GM12865 (cell line): ENCODE results near the gene PRR20B.
"Not testable (repeated sequence)": the region's sequence is repeated elsewhere in the genome, so short reads cannot be mapped to it uniquely, and the experiment has no call there.

ENCODE experiments used
- DNase-seq: peaks from one replicate; pipeline ENCODE4 v3.0.0; 2010; ENCODE audit warnings: low read depth
- H3K4me3 ChIP-seq: 2 replicates; pipeline ENCODE4 v1.5.1; 2011; ENCODE audit warnings: mild to moderate bottlenecking, low read depth, low read length, control low read depth
- CTCF ChIP-seq: IDR thresholded peaks from 2 replicates; pipeline ENCODE4 v1.5.1; 2011; ENCODE audit warnings: low read length, control low read depth, low read depth, inconsistent platforms; ENCODE audit not compliant: insufficient read depth; ENCODE audit errors: missing control alignments

The PRR20B gene

DNA sequence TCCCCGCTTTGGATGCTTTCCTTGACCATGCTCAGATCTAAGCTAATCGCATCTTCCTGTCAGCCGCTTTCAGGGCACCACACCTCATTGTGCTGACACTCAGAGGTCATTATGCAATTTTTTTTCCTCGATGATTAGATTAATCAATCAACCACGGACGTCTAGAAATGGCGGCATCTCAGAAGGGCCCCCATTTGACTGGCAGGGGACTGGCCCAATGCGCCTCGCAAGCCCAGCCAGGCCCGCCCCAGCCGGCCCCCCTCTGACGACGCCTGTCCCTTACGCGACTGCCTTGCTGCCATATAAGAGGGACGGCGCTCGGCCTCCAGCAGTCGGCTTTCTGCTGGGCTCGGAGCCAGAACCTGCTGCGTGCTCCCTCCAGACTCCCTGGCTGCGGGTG, 19.6 kb downstream of the PRR20B start, which contains the start of gene PRR20E:
PRR20E (plus strand) TSS at position 301 of the 400 bp plus-strand sequence. CDS start 387 bp downstream, outside the sequence.
- DNase-seq, H3K4me3 ChIP-seq: not testable (repeated sequence)

DNA sequence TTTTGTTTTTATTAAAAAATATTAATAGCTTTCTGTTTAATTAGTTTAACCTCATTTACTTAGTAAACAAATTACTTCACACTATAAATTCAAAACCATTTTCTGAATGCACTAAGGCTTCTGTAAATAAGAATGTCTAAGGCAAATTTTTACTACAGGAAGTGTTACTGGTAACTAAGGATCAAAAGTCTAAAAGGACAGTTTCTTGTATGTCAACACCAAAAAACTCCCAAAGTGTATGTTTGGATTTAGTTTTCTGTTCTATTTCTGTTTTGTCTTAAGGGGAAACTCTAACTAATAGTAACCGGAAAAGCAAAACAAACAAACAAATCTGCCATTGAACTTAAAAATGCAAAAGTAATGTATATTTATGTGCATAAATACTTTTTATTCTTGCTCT, 44.4 kb downstream of the PRR20B start:
- no peak for TF ChIP-seq CTCF
- no peak for DNase-seq
- no peak overlapping the region for H3K4me3 ChIP-seq
